GM19455 (cell line): ENCODE results near the gene THSD4.
"Not testable (repeated sequence)": the region's sequence is repeated elsewhere in the genome, so short reads cannot be mapped to it uniquely, and the experiment has no call there.

Experiments
- ATAC-seq: cut with Tn5 transposase; IDR thresholded peaks from one replicate; pipeline ENCODE4 v1.9.1; 2021; ENCODE audit not compliant: unreplicated experiment

The THSD4 gene

DNA sequence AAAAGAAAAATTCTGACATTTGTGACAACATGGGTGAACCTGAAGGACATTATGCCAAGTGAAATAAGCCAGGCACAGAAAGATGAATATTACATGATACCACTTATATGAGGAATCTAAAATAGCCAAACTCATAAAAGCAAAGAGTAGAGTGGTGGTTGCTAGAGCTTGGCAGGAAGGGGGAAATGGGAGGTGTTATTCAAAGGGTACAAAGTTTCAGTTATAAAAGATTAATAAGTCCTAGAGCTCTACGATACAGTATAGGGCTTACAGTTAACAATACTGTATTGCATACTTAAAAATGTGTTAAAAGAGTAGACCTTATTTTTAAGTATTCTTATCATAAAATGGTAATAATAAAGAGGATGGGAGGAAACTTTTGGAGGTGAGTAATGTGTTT is 583.5 kb downstream of the THSD4 start:
- no peak for ATAC-seq

DNA sequence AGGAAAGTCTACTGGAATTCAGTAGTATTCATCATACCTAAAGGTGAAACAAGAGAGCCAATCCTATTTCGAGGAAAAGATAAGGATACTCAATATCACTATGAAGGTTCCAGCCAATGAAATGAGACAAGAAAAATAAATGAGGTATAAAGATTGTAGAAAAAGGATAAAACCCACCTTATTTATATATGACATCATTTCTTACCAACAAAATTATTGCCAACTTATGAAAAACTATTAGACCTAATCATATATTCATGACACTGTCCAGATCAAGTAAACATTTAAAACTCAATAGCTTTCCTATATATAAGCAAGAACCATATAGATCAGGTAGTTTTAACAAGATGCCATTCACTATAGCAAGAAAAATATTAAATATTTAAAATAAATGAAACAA is 584.7 kb downstream of the THSD4 start:
- ATAC-seq = no peak

DNA sequence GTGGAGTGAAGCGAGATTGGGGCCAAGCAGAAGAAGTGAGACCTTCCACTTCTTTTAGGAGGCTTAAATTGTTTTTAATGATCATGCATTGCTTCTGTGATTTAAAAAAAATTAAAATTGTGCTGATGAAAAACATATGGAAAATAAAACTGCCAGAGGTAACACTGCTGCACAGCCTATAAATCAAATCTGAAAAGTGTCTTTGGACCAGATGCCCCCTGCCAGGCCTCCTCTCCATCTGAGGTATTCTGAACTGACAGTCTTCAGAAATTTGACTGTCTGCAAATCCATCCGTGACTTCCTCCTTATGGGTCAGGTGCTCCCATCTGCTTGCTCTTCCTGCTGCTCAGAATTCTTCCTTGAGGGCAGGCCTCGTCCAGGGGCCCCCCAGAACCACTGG is 586.5 kb downstream of the THSD4 start:
- ATAC-seq = no peak

DNA sequence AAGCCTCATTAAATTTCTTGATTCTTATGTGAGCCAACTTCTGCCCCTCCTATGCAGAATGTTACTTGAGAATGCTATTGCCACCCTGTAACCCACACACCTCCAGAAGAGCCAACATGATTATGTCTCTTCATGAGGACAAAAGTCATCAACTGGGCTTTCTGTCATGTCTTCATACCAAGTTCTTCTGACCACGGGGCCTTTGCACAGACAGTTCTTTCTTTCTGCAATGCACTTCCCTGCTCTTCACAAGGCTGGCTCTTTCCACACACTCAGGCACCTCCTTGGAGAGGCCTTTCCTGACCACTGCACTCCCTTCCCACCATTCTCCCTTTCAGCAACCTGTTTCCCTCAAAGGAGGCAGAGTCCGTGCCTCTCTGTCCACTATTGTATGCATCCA is 587.2 kb downstream of the THSD4 start:
- ATAC-seq = no peak

DNA sequence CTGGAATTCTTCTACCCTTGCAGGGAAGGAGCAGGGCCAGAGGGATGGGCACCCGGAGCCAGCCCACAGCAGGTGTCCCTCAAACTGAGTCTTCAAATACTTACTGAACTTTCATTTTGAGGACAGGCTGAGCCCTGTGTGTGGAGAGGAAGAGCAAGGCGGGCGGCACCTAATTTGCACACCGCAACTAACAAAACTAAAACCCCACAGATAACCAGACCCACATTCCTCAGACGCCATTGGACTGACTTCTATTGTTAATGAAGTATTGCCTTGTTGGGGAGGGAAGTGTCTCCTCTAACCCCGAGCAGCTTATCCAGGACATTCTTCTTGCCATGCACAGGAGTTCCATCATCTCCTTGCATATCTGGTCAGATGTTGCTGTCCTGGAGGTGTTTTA is 589.9 kb downstream of the THSD4 start:
- no peak for ATAC-seq

DNA sequence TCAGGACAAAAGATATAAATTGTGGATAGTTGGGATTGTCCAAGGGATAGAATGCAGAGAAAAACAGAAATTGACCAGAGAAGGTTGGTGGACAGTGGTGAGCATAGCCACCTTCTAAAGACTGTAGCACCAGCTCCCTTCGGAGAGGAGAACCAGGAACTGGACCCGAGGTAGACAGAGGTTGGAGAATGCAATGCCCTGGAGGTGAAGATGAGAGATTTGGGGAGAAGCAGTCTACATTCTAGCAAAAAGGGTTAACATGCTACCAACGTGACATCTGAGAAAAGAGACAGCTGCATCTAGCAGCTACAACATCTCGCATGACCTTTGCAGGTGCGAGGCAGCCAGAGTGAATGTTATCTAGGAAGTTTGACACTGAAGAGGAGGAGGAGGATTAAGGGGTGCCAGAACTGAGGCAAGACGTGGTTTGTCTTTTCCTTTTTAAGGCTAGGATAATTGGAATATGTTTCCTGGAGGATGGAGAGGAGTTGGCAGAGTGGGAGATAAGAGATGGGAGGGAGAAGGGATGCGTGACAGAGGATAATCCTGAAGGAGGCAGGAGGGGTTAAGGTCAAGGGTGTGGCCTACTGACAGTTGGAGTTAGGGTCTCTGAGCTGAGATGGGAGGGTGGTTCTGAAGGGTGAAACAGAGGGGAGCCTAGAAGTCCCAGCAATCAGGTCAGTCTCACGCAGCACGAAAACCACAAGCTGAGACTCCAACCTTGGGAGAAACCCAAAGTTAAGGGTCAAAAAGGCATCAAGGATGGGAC is 591.4 kb downstream of the THSD4 start:
- ATAC-seq = no peak

DNA sequence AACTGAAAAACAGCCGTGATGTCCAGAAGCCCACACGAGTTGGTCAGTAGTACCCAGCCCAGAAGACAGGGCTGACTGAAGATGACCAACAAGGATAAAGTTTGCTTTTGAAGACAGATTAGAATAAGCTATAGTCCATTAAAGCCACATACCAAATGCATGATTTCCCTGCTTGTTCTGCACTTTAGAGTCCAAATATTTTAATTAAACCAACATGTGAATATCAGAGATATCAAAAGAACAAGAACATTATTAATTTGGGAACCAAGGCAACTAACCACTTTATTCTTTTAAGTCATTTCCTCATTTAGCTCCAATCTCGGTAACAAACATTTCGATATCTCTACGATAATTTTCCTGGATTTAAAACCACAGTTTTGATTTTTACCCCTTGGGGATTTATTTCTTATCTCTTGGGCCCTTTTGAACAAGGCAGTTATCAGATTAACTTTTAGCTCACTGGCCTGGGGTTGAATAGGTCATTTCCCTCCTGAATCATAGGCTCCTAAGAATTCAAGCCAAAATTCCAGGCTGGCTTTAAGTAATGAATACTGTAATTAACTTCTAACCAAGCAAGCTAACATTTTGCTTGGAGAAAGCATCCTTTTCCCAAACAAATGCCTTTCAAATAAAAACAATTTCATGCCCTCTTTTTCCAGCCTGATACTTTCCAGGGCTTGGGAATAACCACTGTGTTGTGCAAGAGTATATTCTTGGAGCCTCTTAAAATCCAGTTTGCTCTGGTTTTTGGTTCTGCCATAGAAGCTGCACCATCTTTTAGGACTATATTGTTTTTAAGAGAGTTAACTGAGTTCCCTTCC is 592.2 kb downstream of the THSD4 start:
- no peak for ATAC-seq

DNA sequence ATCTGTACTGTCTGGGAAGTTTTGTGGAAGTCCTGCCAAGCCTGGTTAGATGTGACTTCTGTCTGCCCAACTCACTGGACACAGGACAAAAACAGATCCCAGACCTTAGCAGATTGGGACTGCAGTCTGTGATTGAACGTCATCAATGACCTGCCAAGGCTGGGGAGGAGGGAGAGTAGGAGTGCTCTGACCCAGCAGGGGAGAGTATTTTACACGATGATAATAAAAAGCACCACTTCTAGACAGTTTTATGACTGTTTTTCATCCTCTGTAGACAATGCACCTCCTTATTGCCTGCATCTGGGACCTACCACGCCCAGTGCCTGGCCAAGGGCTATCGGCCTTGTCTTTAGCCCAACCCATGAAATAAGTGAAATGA is 592.8 kb downstream of the THSD4 start:
- ATAC-seq = no peak

DNA sequence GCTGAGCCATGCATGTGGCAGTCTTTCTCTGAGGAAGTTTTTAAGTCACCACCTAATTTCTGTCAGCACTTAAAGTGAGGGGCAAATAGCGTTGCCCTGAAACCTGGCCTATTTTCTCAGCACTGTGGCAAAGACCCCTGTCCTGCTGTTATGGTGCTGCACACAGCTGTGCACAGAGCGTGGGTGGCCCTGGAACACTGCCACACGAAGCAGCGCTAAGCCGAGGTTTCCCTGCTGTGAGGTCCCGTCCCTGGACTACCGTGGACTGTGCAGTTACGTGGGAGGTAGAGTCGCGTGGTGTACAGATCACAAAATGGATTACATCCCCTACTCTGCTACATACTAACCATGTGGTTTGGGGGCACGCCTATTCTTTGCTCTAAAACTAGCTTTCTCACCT is 593.5 kb downstream of the THSD4 start:
- no peak for ATAC-seq

DNA sequence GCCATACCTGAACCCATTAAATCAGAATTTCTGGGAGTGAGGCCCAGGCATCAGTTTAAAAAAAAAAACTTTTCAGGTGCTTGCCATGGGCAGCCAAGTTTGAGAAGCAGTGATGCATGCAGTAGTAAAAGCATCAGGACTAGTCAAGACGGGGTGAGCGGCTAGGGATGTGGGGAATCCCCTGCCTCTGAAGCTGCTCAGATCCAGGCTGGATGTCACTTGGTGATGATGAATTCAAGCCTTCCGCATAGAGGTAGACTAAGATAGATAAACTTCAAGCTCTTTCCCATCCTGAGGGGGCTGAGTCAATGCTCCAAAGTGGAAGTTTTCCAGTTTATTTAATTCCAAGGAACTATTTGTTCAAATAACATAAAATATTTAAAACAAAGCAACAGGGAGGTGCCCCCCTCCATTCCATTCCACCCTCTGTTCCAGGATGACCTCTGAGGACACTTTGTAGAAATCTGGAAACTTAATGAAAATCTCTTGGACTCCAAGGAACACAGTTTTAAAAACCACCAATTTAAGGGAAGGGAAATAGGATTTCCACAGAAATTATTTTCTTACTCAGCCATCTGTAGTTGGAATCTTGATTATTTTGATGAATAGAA is 594.6 kb downstream of the THSD4 start:
- ATAC-seq = no peak

DNA sequence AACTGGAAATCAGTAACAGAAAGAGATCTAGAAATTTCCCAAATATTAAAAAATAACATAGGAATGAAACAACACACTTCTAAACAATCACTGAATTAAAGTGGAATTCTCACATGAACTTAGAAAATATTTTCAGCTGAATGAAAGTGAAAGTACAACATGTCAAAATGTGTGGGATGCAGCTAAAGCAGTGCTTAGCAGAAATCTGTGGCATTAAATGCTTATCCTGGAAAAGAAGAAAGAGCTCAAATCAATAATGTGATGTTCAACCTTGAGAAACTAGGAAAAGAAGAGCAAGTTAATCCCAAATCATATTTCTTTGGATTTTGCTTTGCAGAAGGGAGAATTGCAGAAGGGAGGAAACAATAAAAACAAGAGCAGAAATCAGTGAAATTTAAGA is 596.9 kb downstream of the THSD4 start:
- no peak for ATAC-seq

DNA sequence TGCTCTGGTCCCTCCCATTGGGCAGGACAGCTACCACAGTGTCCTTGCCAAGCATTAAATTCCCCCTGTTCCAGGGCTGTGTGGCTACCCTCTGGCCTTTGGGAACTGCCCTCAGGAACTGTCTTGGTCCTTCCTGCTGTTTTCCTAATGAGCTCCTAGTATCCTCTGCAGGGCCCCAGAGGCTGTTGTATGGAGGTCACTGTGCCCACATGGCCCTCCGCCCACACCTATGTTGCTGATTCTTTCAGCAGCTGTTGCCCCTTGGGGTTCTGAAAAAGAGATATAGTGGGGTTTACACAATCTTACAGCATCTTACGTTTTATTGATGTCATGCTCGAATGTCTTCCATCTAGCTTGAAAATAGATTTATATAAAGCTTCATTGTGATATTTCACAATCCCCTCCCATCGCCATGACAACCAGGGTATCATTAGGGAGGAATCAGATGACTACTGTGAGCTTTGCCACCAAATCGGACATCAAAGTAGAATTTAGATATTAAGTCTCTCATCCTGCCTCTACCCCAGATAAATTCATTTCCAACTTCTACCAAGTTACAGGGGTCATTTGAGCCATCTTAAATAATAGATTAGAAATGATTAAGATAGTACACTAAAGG is 598.0 kb downstream of the THSD4 start:
- ATAC-seq = no peak

DNA sequence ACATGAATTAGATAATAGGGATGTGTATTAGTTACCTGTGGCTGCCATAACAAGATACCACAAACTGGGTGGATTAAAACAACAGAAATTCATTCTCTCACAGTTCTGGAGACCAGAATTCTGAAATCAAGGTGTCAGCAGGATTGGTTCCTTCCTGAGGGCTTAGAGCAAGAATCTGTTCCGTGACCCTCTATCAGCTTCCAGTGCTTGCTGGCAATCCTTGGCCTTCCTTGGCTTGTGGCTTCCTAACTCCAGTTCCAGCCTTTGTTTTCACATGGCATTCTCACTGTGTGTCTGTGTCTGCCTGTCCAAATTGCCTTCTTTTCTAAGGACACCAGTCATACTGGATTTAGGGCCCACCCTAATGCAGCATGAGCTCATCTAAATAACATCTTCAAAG is 600.6 kb downstream of the THSD4 start:
- no peak for ATAC-seq

DNA sequence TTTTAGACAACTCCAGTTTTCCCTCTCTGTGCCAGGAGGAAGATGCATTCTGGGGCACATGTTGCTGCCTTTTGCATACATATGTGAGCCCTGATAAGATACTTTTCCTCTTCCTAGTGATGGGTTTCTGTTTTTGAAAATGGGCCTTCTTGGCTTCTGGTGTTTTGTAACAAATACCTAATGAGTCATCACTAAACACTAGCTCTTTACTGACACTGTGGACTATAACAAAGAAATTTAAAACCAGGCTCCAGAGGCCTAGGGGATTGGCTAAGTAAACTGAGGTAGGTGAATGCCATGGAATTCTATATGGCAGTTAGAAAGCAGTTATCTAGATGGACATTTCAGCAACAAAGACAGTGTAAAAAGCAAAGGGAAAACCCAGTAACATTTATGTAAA is 601.7 kb downstream of the THSD4 start:
- ATAC-seq = no peak

DNA sequence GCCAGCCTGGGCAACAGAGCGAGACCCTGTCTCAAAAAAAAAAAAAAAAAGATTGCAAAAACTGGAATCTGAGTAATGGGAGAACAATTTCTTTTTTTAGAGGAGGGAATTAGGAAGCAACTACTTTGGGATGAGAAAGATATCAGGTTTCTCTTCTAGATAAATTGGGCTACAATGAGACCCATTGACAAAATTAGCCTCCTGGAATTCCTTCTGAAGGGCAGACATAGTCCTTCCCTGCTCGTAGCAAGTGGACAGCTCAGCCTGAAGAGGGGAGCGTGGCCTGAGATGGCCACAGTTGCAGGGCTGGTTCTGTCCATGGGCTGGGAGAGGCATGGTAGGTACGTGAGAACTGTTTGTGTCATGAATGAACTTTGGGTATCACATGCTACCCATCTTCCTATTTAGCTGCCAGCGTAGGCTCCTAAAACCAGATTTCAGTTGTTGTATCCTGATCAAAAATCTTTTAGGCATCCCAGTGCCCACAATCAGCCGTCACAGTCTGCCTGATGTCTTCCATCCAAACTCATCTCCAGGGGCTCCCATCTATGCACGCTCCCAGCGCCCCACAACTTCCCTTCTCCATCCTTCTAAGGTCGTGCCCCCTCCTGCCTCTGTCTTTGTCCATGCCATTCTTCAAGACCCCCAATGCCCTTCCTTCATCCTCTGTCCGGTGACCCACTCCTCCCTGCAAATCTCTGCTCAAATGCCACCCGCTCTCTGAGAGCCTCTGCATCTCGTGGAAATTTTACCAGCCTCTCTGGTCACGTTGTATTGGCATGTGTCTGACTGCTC is 603.0 kb downstream of the THSD4 start:
- ATAC-seq = no peak

DNA sequence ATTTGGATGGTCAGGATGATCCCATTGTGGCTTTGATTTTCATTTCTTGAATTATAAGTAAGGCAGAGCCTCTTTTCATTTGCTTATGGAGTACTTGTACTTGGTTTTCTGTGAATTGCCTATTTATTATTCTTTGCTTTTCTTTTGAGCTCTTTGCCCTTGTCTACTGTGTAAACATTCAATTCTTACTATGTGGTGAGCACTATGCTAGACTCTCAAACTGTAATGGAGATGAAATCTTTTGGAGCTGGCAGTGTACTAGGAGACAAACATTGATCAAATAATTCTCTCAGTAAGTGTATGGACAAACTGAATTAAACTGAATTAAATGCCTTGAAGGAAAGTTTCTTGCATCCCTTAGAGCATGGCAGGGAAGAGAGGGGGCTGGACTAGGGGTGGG is 608.1 kb downstream of the THSD4 start:
- ATAC-seq = no peak

DNA sequence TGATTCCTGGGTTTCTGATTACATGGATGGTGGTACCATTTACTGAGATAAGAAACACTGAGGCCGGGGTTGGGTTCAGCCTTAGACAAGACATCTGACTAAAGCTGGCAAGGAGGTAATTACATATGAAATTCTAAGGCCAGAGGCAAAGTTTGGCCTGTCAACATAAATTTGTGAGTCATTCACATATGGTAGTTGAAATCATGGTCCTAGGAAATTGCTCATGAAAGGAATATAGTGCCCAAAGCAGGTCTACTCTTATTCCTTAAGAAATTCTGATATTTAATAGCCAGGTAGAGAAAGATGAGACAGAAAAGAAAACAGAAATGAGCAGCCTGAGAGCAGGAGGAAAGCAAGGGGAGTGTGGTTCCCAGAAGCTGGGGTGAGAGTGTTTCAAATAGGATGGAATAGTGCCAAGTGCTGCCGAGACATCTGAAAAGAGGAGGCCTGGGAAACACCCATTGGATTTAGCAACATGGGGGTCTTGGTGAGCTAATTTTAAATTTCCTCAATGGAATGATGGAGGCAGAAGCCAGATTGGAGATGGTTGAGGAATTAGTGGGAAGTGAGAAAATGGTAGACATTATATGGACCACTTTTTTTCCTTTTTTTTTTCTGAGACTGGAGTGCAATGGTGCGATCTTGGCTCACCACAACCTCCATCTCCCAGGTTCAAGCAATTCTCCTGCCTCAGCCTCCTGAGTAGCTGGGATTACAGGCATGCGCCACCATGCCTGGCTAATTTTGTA is 610.1 kb downstream of the THSD4 start:
- not testable (repeated sequence) for ATAC-seq

DNA sequence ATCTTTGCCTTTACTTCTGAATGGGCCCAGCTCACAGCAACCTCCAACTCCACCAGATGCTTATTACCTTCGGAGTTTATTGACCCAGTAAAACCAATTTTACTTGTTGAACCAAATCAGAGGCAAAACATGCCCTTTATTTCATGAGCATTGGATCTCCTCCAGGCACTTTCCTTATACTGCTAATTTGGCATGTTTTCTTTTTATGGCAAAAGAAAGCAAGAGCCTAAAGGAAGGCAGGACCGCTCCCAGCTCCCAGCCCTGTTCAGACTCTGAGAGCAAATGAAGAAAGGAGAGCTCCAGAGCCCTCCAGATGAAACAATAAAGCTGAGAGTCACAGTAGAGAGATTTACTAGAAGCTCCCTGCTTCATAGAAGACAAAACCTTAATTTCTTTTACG is 613.6 kb downstream of the THSD4 start:
- ATAC-seq = no peak

DNA sequence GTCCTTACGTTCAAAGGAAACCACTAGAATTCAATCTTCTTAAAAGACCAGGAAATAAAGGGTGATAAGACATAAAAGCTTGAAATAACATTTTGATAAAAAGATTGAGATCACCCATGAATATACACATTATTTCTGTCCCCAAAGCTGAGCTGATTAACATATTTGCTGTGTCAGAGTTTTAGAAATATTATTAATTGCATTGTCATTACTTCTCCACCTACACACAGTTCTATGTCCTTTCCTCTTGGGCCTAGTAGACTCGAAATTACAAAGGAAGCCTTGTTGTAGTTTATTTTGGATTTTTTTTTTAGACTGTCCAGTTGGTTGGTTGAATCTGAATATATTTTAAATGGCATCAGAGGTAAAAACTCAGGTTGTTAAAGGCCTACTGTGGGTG is 614.0 kb downstream of the THSD4 start:
- ATAC-seq = no peak
